Muscle of arm (tissue), 12 donors: ENCODE results near the gene IP6K3. TPM values are rescaled to one million over a fixed set of nuclear protein-coding genes. Genes with fewer than 3 reads are reported as not detected.
A peak's percentile ranks its signal among the peaks of the same experiment; 100 is the strongest.

ENCODE experiments used
- DNase-seq: peaks from one replicate; pipeline ENCODE4 v3.0.0-alpha.2; 2013
- polyA plus RNA-seq, 12 donors: library from polyadenylated mRNA; unstranded; fragments of 120-200 nt; gene quantifications; one replicate each; pipeline ENCODE4 v1.2.1, GENCODE V29; 2013; ENCODE audit not compliant: insufficient read length in 12 of 12

IP6K3 gene
- polyA plus RNA-seq, 12 donors, result 9.8 to 41.2 (median 23.2) TPM; not detected in 1

DNA sequence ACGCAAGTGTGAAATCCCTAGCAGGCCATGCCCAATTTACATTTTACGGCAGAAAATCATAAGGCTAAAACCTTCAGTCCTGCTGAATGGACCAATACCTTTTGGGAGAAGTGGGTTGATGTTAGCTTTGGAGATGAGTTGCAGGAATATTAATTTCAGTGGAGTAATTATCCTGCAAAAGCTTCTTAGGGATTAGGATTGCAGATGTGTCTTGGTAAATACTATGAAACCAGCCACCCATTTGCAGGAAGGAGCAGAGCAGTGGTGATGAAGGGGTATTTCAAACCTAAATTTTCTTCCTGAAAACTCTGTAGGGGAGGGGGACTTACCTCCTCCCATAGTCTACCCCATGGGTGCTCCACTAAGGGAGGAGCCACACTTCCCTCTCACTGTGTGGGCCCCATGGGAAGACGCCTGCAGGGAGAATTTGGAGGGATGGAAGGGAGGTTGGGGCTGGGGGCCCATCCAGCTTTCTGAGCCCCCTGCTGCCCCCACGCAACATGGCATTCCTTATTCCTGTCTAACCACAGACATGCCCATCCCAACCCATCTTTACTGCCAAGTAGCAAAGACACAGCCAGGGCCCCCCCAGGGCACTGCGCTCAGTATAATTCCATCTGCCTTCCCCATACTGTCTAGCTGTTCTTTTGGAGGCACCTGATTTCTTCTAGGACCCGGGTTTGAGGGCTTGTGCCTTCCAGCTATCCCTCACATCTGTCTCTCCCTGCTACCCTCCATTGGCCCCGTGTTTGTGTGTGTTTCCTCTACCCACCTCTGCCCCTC lies 20.6 kb downstream of the IP6K3 start:
- DNase-seq, result no peak

- no peak for DNase-seq
Measured at GRCh38 chr6:33725222-33725621, 21.5 kb downstream of the IP6K3 start.

GRCh38 chr6:33724102-33725023 lies 22.3 kb downstream of the IP6K3 start:
- DNase-seq, result no peak

DNA sequence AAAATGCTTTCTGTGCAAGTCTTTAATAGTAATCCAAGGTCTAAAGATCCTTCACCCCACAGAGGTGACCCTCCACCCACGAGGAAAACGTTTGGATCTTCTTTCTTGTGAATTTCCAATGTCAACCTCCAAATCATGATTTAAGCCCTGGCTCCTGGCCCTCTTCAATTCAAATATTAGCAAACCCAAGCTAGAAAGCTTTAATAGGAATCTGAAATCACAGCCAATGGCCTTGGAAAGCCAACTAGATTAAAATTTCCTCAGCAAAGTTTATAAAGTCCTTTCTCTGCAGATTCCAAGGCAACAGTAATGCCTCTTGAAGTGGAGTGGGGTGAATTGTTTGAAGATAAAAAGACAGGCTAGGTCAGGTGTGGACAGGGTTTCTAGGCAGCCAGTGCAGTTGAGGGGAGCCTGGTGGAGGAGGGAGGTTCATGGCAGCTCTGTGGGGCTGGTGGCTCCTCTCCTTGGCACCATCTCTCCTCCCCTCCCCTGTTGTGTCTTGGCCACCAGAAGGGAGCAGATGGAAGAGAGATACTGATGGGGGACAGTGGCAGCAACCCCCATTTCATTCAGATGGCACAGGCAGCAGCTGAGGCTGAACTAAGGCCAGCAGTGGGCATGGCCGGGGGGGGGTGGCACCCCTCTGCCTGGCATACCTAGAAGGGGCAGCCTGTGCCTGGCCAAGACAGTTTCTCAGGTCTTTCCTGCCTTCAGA lies 23.2 kb downstream of the IP6K3 start:
- no peak for DNase-seq

- DNase-seq, result no peak
Measured at GRCh38 chr6:33722103-33722623, 24.5 kb downstream of the IP6K3 start.

DNA sequence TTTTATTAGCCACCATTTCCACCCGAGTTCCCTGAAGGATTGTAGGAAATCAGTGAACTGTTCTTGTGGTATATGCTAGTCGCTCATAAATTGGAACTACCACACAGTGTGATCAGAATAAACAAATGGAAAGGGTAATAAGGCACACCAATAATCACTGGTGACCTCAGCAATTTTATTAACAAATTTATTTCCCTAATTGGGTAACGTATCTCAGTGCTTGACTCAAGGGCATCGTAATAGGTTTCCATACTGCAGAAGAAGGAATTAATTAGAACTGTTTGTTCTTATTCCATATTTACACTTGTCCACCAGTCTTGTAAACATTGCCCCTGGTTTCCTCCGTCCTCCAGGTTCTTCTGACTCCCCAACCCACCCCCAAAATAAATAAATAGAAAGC lies 25.2 kb downstream of the IP6K3 start:
- no peak for DNase-seq

DNA sequence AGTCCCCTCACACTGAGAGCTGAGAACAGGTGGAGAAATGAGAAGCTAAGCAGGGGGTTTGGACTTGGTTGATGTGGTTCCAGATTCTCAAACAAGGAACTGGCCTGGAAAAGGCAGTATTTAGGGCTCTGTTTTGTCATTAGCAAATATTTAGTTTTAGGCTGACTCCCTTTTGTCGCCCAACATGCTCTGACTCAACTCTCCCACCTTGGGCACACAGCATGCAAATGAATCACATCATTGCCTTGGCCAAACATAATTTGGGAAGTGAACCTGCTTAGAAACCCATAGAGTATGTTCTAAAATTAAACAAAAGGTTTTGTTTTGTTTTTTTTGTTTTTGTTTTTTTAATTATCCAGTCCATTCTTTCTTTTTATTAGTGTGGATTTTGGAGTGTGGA lies 25.7 kb downstream of the IP6K3 start:
- DNase-seq, result no peak

DNA sequence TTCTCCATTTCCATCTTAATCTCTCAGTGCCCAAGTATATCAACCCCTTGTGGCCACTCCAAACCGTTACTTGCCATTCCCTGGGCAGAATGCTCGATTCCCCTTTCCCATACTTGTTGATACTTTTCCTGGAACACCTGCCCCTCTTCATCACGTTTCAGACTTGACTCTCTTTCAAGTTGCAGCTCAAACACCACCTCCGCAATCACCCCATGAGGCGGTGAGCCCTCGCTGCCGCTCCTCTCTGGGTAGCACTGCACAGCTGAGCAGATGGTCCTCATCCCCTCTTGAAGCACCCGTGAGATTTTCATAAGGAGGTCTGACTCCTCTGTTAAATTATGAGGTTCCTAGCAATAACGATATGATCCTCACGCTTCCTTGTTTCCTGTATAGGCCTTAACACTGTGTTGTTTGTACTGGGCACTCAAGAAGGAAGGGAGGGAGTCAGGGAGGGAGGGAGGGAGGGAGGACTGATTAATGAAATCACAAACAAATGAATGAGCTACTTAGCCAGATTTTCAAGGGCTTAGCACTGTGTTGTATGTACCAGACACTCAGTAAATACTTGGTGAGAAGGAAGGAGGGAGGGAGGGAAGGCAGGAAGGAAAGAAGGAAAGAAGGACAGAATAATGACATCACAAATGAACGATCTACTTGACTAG lies 27.2 kb downstream of the IP6K3 start:
- DNase-seq, result no peak

GRCh38 chr6:33718713-33719112 lies 28.0 kb downstream of the IP6K3 start:
- no peak for DNase-seq

- DNase-seq, result peak; percentile 80
Measured at GRCh38 chr6:33717934-33718455, 28.7 kb downstream of the IP6K3 start.

- no peak for DNase-seq
Measured at GRCh38 chr6:33716890-33717632, 29.6 kb downstream of the IP6K3 start.

- DNase-seq, result no peak
Measured at GRCh38 chr6:33716379-33716778, 30.3 kb downstream of the IP6K3 start.

DNA sequence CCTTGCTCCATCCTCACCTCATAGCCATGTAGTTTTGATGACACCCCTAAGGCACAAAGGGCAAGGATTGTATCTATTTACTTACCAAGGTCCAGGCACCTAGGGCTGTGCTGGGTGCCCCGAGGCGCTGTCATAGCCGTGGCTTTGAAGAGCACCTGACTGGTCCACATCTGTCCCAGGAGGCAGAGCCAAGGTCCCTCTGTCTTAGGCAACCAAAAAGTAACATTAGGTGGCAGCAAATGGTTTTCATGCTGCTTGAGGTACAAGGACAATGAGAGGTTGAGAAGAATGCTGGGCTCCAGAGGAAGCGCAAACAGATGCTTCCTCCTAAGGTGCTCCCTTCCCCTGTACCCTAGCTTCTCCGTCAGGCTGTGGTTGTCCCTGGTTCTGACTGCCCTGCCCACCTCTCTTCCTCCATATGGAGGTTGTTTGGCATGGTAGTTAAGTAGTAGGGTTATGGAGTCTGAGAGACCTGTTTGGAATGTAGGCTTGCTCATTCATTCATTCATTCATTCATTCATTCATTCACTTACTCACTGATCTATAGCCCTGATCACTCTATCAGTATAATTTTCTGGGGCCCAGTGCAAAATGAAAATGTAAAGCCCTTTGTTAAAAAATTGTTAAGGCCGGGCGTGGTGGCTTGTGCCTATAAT lies 32.2 kb downstream of the IP6K3 start:
- no peak for DNase-seq

GRCh38 chr6:33713786-33714185 lies 32.9 kb downstream of the IP6K3 start:
- no peak for DNase-seq

- no peak for DNase-seq
Measured at GRCh38 chr6:33712914-33713313, 33.8 kb downstream of the IP6K3 start.

- DNase-seq, result peak; percentile 98
Measured at GRCh38 chr6:33711140-33712129, 35.3 kb downstream of the IP6K3 start, which contains the start of gene UQCC2. UQCC2 (minus strand) TSS chr6:33711700; CDS start chr6:33711686, 14 bp downstream.

GRCh38 chr6:33710296-33711121 lies 36.2 kb downstream of the IP6K3 start:
- no peak for DNase-seq
